RWPE2 (cell line): Measurements from ENCODE around the gene TMEM236.

ENCODE experiments used
- ATAC-seq: fragments of 200-7000 bp; cut with Tn5 transposase; 3 replicates; pipeline ENCODE4 v1.9.1; 2021; ENCODE audit warnings: low read depth
- DNase-seq: peaks from one replicate; pipeline ENCODE4 v3.0.0-alpha.2; 2020; ENCODE audit warnings: low spot score
- H3K27ac ChIP-seq: fragments of 450-650 bp; 2 replicates; pipeline ENCODE4 v1.5.1; 2017; ENCODE audit warnings: mild to moderate bottlenecking; ENCODE audit not compliant: poor library complexity, severe bottlenecking
- H3K27me3 ChIP-seq: fragments of 250-450 bp; sonication (Bioruptor Pico); 2 replicates; pipeline ENCODE4 v1.5.1; 2021; ENCODE audit warnings: mild to moderate bottlenecking, moderate library complexity; ENCODE audit not compliant: insufficient read depth, poor library complexity, severe bottlenecking
- H3K36me3 ChIP-seq: fragments of 250-450 bp; sonication (Bioruptor Pico); 2 replicates; pipeline ENCODE4 v1.5.1; 2020; ENCODE audit warnings: low read depth, mild to moderate bottlenecking, moderate library complexity
- H3K4me1 ChIP-seq: fragments of 250-450 bp; sonication (Bioruptor Pico); 2 replicates; pipeline ENCODE4 v1.5.1; 2021; ENCODE audit warnings: mild to moderate bottlenecking, moderate library complexity; ENCODE audit not compliant: insufficient read depth, poor library complexity, severe bottlenecking
- H3K4me3 ChIP-seq: fragments of 250-450 bp; sonication (Bioruptor Pico); 2 replicates; pipeline ENCODE4 v1.5.1; 2021; ENCODE audit warnings: mild to moderate bottlenecking, moderate library complexity; ENCODE audit not compliant: severe bottlenecking
- H3K9me3 ChIP-seq: fragments of 250-450 bp; sonication (Bioruptor Pico); 2 replicates; pipeline ENCODE4 v1.5.1; 2021; ENCODE audit warnings: mild to moderate bottlenecking, moderate library complexity; ENCODE audit not compliant: severe bottlenecking
- TF ChIP-seq, protein P1 (sequence below): fragments of 450-650 bp; IDR thresholded peaks from one replicate; pipeline ENCODE4 v1.5.1; 2017; ENCODE audit warnings: mild to moderate bottlenecking, moderate library complexity; ENCODE audit not compliant: poor library complexity, severe bottlenecking

TMEM236 gene, protein sequence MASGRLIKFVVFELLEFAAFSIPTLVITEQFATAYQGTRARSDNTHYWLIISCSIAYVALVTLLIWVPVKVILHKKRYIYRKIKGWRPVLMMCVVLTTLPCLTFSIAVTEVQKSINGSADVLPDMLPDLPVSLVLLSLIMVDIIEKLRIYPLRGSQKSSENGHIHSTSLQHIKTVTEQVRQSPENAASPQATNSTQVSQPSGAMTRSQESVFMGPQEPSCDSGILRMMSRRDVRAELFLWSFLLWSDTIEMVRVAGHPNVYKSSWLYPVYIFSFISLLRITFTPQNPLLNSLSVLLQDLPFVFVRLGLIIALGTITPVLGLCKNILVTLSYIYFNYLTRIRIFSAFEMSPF

DNA sequence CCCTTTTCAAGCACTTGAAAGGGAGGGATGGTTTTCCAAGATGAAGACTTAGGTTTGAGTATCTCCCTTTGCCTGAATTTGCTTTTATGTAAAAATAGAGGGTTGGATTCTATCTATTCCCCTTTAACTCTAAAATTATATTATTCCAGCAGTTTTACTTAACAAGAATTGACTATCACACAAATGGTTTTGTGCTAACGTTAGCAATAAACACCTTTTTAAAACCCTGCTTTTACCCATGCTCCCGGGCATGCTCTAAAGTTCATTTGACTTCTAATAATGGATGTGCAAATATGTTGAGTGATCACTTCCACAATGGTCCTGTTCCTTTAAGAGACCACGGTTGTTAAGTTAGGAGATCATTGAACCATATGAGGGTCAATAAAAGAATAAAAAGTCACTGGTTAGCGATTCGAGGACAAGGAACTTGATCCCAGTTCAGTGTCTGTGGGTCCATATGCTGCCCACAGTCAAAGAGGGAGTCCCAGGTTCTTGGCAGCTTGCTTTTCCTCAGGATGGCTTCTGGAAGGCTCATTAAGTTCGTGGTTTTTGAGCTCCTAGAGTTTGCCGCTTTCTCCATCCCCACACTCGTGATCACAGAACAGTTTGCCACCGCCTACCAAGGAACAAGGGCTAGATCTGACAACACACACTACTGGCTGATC lies at the start of gene TMEM236:
TSS of gene TMEM236 (plus strand) at position 421 of the 665 bp plus-strand sequence. CDS start at position 516, 95 bp downstream.
- Histone ChIP-seq H3K4me3 (no peak within 1 kb of the TSS), H3K4me1 (peaks cover 2% of the 10 kb centered on the region), H3K36me3 (no peaks in the 10 kb centered on the region), H3K27me3 (no peaks in the 10 kb centered on the region), H3K27ac (no peak within 1 kb of the TSS), H3K9me3 (no peaks in the 10 kb centered on the region)
- ATAC-seq (no peak), DNase-seq (no peak)
- TF ChIP-seq, protein P1, sequence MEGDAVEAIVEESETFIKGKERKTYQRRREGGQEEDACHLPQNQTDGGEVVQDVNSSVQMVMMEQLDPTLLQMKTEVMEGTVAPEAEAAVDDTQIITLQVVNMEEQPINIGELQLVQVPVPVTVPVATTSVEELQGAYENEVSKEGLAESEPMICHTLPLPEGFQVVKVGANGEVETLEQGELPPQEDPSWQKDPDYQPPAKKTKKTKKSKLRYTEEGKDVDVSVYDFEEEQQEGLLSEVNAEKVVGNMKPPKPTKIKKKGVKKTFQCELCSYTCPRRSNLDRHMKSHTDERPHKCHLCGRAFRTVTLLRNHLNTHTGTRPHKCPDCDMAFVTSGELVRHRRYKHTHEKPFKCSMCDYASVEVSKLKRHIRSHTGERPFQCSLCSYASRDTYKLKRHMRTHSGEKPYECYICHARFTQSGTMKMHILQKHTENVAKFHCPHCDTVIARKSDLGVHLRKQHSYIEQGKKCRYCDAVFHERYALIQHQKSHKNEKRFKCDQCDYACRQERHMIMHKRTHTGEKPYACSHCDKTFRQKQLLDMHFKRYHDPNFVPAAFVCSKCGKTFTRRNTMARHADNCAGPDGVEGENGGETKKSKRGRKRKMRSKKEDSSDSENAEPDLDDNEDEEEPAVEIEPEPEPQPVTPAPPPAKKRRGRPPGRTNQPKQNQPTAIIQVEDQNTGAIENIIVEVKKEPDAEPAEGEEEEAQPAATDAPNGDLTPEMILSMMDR: no peak

DNA sequence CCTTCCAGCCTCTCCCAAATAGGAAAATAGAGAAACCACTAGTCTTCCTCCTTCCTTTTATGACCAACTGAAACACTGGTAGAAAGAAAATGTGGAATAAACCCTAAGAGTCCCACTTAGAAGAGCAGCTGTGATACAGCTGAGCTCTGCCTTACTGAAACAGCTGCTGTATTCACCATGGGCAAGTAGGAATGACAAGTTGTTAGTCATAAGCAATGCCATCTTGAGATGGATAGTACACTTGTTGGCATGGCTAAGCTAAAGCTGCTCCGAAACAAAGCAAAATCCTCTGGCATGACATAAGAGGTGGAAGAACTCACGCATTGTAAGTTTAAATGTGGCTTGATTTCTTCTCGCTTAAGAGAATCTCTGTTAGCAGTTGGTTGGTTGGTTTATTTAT lies 48.3 kb upstream of the TMEM236 start:
- Histone ChIP-seq H3K9me3 (no peaks in the 10 kb centered on the region), H3K27me3 (no peaks in the 10 kb centered on the region), H3K27ac (no peak overlapping the region), H3K36me3 (peaks cover 75% of the 10 kb centered on the region), H3K4me1 (no peaks in the 10 kb centered on the region), H3K4me3 (no peak overlapping the region)
- no peak for DNase-seq
- ATAC-seq: no peak
- TF ChIP-seq, protein P1: no peak

DNA sequence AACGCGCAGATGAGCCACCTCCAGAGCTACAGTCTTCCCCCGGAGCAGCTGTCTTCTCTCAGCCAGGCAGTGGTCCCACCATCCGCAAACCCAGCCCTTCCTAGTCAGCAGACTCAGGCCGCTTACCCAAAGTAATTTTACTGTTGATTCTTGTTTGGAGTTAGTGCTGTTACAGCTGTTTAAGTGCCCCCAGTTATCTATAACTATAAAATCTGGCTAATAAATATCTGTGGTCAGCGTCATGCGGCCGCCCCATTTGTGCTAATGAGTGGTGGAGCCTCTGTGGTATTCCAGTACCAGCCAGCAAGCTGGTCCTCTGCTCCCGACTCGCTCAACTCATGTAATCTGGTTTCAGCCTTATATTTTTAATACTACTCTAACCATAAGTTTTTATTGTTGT lies 43.2 kb upstream of the TMEM236 start:
- no peak overlapping the region for H3K27ac ChIP-seq
- peaks cover 66% of the 10 kb centered on the region for H3K36me3 ChIP-seq
- no peaks in the 10 kb centered on the region for H3K4me1 ChIP-seq
- H3K27me3 ChIP-seq: no peaks in the 10 kb centered on the region
- TF ChIP-seq, protein P1: no peak
- H3K4me3 ChIP-seq: no peak overlapping the region
- ATAC-seq (no peak), DNase-seq (no peak)
- H3K9me3 ChIP-seq: no peaks in the 10 kb centered on the region

DNA sequence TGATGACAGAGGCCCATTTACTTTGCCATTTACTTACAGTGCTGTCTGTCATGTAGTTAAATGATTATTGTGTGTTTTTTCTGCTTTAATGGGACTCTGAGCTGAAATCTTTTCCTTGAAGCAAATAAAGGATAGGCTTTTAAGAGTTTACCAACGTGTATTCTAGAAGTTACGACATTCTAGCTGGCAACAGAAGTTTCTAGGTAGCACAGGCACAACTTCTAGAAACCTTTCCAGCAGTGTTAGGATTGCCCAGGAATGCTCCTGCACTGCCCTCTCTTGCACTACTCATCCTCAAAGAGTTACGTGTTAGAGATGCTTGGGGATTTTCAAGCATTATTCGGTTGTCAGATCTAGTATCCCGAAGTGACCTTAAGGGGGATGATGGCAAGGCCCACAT lies 42.5 kb upstream of the TMEM236 start:
- Histone ChIP-seq H3K4me1 (no peaks in the 10 kb centered on the region), H3K36me3 (peaks cover 67% of the 10 kb centered on the region), H3K27me3 (no peaks in the 10 kb centered on the region), H3K9me3 (no peaks in the 10 kb centered on the region), H3K27ac (no peak overlapping the region), H3K4me3 (no peak overlapping the region)
- TF ChIP-seq, protein P1: no peak
- ATAC-seq (no peak), DNase-seq (no peak)

DNA sequence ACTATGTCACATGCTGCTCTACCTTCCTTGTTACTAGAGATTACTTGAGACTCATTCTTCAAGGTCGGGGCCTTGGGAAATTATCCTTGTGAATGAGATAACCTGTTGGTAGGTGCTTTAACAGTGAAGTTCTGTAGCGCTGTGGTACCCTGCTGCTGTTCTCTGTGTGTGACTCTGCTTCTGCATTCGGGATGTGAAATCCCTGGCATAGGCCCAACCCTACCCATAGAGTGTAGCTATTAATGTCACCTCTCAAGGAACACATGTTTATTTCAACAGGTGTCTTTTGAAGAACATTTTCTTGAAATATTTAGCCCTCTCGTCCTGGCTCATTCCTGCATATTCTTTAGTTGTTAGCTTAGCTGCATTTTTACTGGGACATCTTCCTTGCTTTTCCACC lies 41.8 kb upstream of the TMEM236 start:
- no peak overlapping the region for H3K4me3 ChIP-seq
- no peaks in the 10 kb centered on the region for H3K4me1 ChIP-seq
- no peak for DNase-seq
- peaks cover 67% of the 10 kb centered on the region for H3K36me3 ChIP-seq
- H3K9me3 ChIP-seq: no peaks in the 10 kb centered on the region
- ATAC-seq: no peak
- H3K27ac ChIP-seq: no peak overlapping the region
- H3K27me3 ChIP-seq: no peaks in the 10 kb centered on the region
- TF ChIP-seq, protein P1: no peak
